ENCODE measurements around the gene EGFR. TPM values are rescaled to one million over a fixed set of nuclear protein-coding genes. Genes with fewer than 3 reads are reported as not detected.
A peak's percentile ranks its signal among the peaks of the same experiment; 100 is the strongest.

EGFR gene
- total and polyA plus RNA-seq, 11 donors, result 2.3 to 29.6 (median 7.0) TPM

DNA sequence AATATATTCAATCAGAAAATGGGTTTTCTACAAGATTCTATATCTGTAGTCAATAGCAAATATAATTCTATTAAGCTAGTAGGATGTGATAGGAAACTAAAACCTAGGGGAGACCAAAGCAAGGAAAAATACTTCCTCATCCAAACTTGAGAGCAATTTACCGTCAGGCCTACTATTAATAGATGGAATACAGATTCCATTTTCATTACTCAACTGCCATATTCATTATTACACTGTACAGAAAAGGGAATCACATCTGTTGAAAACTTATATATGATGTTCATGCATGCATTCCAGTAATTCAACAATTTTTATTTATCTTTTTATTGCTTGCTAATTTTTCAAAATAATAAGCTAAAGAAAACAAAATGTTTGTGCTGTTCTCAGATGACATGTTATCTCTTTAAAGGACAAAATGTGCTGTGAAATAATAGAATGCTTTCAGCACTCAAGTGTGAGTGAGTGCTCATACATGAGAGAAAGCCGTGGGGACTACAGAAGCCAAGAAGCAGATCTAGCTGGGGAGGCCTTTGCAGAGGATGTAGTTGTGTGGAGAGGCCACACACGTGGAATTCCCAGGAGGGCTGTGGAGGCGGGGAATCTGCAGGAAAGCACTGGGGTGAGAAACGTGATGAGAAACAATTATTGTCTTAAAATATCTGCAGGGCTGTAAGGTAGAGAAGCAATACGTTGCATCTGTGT is 110.0 kb downstream of the EGFR start:
- no peaks in the 10 kb centered on the region for H3K9me3 ChIP-seq
- intact Hi-C loops (cut with DNase I), result loop anchor here in 4 of 10 donors (2.0 to 10.0 kb wide), 4 partner anchors 28 to 126 kb away; partner anchors contain the start of gene EGFR (in 2 of the 4)
- no peaks in the 10 kb centered on the region for H3K36me3 ChIP-seq
- peak in 4 of 5 donors; percentile 59 to 82 (median 71) for DNase-seq
- H3K27me3 ChIP-seq, result no peaks in the 10 kb centered on the region
- 21 to 28% (median 27%) methylated on average over 6 of the region's 6 CpGs for WGBS, 4 donors
- H3K4me3 ChIP-seq, result no peak overlapping the region
- ATAC-seq, result peak; percentile 43 to 53 (median 52)
- no peak for TF ChIP-seq POLR2A (IDR thresholded peaks at IDR 0.05)
- TF ChIP-seq, protein P1, sequence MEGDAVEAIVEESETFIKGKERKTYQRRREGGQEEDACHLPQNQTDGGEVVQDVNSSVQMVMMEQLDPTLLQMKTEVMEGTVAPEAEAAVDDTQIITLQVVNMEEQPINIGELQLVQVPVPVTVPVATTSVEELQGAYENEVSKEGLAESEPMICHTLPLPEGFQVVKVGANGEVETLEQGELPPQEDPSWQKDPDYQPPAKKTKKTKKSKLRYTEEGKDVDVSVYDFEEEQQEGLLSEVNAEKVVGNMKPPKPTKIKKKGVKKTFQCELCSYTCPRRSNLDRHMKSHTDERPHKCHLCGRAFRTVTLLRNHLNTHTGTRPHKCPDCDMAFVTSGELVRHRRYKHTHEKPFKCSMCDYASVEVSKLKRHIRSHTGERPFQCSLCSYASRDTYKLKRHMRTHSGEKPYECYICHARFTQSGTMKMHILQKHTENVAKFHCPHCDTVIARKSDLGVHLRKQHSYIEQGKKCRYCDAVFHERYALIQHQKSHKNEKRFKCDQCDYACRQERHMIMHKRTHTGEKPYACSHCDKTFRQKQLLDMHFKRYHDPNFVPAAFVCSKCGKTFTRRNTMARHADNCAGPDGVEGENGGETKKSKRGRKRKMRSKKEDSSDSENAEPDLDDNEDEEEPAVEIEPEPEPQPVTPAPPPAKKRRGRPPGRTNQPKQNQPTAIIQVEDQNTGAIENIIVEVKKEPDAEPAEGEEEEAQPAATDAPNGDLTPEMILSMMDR (IDR thresholded peaks at IDR 0.05), result no peak
- peaks cover 18 to 87% (median 57%) of the 10 kb centered on the region in 12 donors for H3K4me1 ChIP-seq
- peak overlapping the region in 11 of 12 donors; percentile 22 to 84 (median 71) for H3K27ac ChIP-seq

DNA sequence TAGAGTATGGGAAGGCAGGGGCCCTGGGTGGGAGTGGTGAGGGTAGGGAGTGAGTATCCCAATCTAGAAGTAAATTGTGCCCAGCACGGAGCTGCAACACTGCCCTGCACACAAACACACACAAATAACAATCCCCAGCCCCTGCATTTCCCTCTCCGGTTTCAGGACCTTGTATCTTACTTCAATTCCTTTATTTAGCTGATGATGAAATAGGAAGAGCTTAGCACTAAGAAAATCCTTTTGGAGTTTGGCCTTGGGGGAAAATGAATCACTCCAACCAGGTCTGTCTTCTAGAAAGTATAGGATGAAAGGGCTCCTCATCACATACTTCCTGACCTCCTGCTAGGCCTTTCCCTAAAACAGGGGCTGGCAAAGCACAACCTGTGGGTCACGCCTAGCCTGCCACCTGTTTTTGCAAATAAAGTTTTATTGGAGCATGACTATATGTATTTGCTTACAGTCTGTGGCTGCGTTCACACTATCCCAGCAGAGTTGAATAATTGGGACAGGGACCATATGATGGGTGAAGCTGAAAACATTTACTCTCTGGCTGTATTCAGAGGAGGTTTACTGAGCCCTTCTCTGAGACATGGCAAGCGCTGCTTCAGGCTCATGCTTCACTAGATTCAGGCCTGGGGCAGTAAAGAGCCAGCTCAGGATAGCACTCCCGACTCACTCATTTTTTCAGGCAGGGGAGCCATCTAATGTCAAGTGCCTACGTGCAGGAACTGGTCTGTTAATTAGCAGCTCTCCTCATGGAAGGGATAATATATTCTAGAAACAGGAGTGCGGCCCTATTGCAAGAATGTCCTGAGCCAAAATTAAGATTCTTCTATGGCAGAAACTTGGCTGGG is 111.0 kb downstream of the EGFR start:
- intact Hi-C loops (cut with DNase I), result loop anchor here in 6 of 10 donors (2.0 to 10.0 kb wide), 8 partner anchors 29 to 125 kb away; partner anchors contain the start of gene EGFR (in 2 of the 6)
- Histone ChIP-seq H3K4me3 (no peak overlapping the region), H3K36me3 (no peaks in the 10 kb centered on the region), H3K27me3 (no peaks in the 10 kb centered on the region), H3K27ac (peak overlapping the region; percentile 16 to 84 (median 68)), H3K4me1 (peaks cover 18 to 87% (median 60%) of the 10 kb centered on the region in 12 donors), H3K9me3 (peaks cover 0 to 2% (median 0%) of the 10 kb centered on the region in 12 donors)
- WGBS, 4 donors, result 65 to 75% (median 72%) methylated on average over 8 of the region's 8 CpGs
- no peak for DNase-seq
- no peak for TF ChIP-seq POLR2A (IDR thresholded peaks at IDR 0.05)
- TF ChIP-seq, protein P1 (IDR thresholded peaks at IDR 0.05), result no peak
- ATAC-seq, result no peak

DNA sequence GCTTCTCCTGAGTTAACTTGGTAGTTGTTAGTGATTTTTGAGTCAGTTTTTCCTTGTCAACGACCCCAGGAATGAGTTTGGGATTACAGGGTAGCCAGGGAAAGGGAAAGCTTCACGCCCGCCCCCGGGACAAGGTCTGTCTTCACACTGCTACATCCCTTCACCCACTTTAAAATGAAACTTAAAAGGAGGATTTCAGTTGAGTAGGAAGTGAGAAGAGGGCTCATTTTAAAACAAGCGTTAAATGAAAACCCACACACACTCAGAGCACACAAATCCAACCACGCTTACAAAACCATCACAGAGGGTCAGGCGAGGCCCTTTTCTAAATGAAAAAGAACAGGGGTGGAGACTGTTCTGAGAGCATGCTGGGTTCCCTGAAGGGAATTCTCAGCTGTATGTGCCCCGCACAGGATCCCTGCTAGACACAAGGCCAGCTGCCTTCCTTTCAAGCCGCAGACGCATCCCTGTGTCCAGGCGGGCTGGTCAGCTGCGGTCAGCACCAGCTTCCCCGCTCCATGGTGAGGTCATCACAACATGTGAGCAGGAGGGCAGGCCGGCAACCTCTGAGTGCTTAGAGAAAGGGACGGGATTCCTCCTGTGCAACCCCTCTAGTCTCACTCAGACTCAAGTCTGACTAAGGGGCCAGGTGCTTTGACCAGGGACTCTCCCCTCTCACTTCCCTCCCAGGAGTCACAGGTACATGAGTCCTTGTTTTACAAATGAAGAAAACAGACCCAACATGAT is 111.8 kb downstream of the EGFR start:
- peak in 2 of 4 donors; percentile 8 to 41 for ATAC-seq
- TF ChIP-seq, protein P1 (IDR thresholded peaks at IDR 0.05), result no peak
- no peak for TF ChIP-seq POLR2A (IDR thresholded peaks at IDR 0.05)
- Histone ChIP-seq H3K36me3 (no peaks in the 10 kb centered on the region), H3K27me3 (no peaks in the 10 kb centered on the region), H3K4me3 (no peak overlapping the region), H3K9me3 (peaks cover 0 to 8% (median 0%) of the 10 kb centered on the region in 12 donors), H3K27ac (peak overlapping the region; percentile 16 to 84 (median 68)), H3K4me1 (peaks cover 18 to 80% (median 60%) of the 10 kb centered on the region in 12 donors)
- intact Hi-C loops (cut with DNase I), result loop anchor here in 4 of 10 donors (5.0 to 10.0 kb wide), 5 partner anchors 62 to 124 kb away; no protein-coding TSS in a partner anchor
- WGBS, 4 donors, result 66 to 77% (median 71%) methylated on average over 14 to 15 of the region's 15 CpGs
- DNase-seq, result peak in 4 of 5 donors; percentile 38 to 81 (median 78)

Measured in heart left ventricle (tissue), 16 donors.